GM08714 (cell line): ENCODE results near the gene BORCS6.
A peak's percentile ranks its signal among the peaks of the same experiment; 100 is the strongest.

Experiments used
- H3K4me3 ChIP-seq: fragments of 200-500 bp; sonication (Bioruptor generic); 2 replicates; pipeline ENCODE4 v1.5.1; 2014; ENCODE audit warnings: mild to moderate bottlenecking, low read length, inconsistent platforms
- ZNF274 ChIP-seq: IDR thresholded peaks from 2 replicates; pipeline ENCODE4 v1.6.1; 2012; ENCODE audit warnings: mild to moderate bottlenecking, low read depth, low read length

BORCS6 gene

GRCh38 chr17:8151120-8151640 lies 38.8 kb downstream of the BORCS6 start:
- H3K4me3 ChIP-seq, result peak overlapping the region; percentile 73; the same call in 1 of the 2 replicates
- TF ChIP-seq ZNF274, result no peak

GRCh38 chr17:8150194-8151119 lies 39.5 kb downstream of the BORCS6 start:
- peak overlapping the region; percentile 39; the same call in 1 of the 2 replicates for H3K4me3 ChIP-seq
- no peak for TF ChIP-seq ZNF274

- TF ChIP-seq ZNF274, result no peak
These were observed 40.4 kb downstream of the BORCS6 start for GRCh38 chr17:8149419-8150193.

GRCh38 chr17:8148560-8148959 lies 41.4 kb downstream of the BORCS6 start:
- no peak for TF ChIP-seq ZNF274
- no peak overlapping the region for H3K4me3 ChIP-seq

More at GRCh38 chr17:8149419-8150193, 40.4 kb downstream of the BORCS6 start:
- H3K4me3 ChIP-seq, result no peak overlapping the region

GRCh38 chr17:8147805-8148404 lies 42.1 kb downstream of the BORCS6 start:
- TF ChIP-seq ZNF274, result no peak
- H3K4me3 ChIP-seq, result no peak overlapping the region

GRCh38 chr17:8147141-8147804 lies 42.7 kb downstream of the BORCS6 start:
- no peak for TF ChIP-seq ZNF274
- H3K4me3 ChIP-seq, result no peak overlapping the region

- H3K4me3 ChIP-seq, result no peak overlapping the region
- no peak for TF ChIP-seq ZNF274
These were observed 43.4 kb downstream of the BORCS6 start for GRCh38 chr17:8146381-8147140.

- no peak for TF ChIP-seq ZNF274
- no peak overlapping the region for H3K4me3 ChIP-seq
These were observed 44.2 kb downstream of the BORCS6 start for GRCh38 chr17:8145811-8146210.

- TF ChIP-seq ZNF274, result no peak
- no peak overlapping the region for H3K4me3 ChIP-seq
These were observed 45.4 kb downstream of the BORCS6 start for GRCh38 chr17:8144401-8145231.

GRCh38 chr17:8143581-8144400 lies 46.2 kb downstream of the BORCS6 start:
- no peak overlapping the region for H3K4me3 ChIP-seq
- TF ChIP-seq ZNF274, result no peak

- no peak overlapping the region for H3K4me3 ChIP-seq
- no peak for TF ChIP-seq ZNF274
These were observed 46.9 kb downstream of the BORCS6 start for GRCh38 chr17:8142887-8143580.
